SK-N-SH (cell line): ENCODE data around the gene MYO18B. TPM values are rescaled to one million over a fixed set of nuclear protein-coding genes. Genes with fewer than 3 reads are reported as not detected.

Experiments used
- CTCF ChIA-PET: fragments of 300-600, 350-600 bp; formaldehyde crosslinking; extraction: SDS; loops from one replicate; lab custom pipeline; 2021; lab: Yijun Ruan, JAX
- POLR2A ChIA-PET: fragments of 350-600 bp; sonication (Branson Sonifier 250); formaldehyde crosslinking; extraction: SDS; loops from one replicate; lab custom pipeline; 2020; ENCODE audit warnings: antibody characterized with exemption, inconsistent platforms; lab: Yijun Ruan, JAX
- DNase-seq: peaks from one replicate; pipeline ENCODE4 v3.0.0; 2012
- H2AFZ ChIP-seq: fragments of 200-600 bp; sonication (generic); 2 replicates; pipeline ENCODE4 v1.8.1; 2016; ENCODE audit warnings: antibody characterized with exemption, mild to moderate bottlenecking, low read depth
- H3F3A ChIP-seq: fragments of 200-600 bp; sonication (generic); replicated peaks from 2 replicates; pipeline ENCODE3; 2016; ENCODE audit warnings: antibody characterized with exemption, mild to moderate bottlenecking; ENCODE audit not compliant: insufficient read depth
- H3K27ac ChIP-seq, 2 experiments: fragments of 200-500 bp in 1 of 2; fragments of 200-600 bp in 1 of 2; sonication (Bioruptor generic) in 1 of 2; sonication (generic), shearing (Covaris generic) in 1 of 2; 2 replicates each; pipeline versions ENCODE4 v1.5.1 to v1.6.1; 2014 to 2016; ENCODE audit warnings: low read depth in 2 of 2, inconsistent platforms in 1 of 2, low read length in 1 of 2, mild to moderate bottlenecking in 1 of 2, mixed read lengths in 1 of 2
- H3K27me3 ChIP-seq: fragments of 200-600 bp; sonication (generic), shearing (Covaris generic); 2 replicates; pipeline ENCODE4 v1.6.1; 2016; ENCODE audit warnings: mixed run types; ENCODE audit not compliant: insufficient read depth
- H3K36me3 ChIP-seq, 2 experiments: fragments of 200-500 bp in 1 of 2; fragments of 200-600 bp in 1 of 2; sonication (Bioruptor generic) in 1 of 2; sonication (generic) in 1 of 2; replicated peaks in 1 of 2; 2 replicates each; pipeline versions ENCODE3 to v1.5.1; 2014 to 2016; ENCODE audit warnings: low read length in 1 of 2, mild to moderate bottlenecking in 1 of 2; ENCODE audit not compliant: insufficient read depth in 2 of 2, control insufficient read depth in 1 of 2
- H3K4me1 ChIP-seq, 2 experiments: fragments of 200-500 bp in 1 of 2; fragments of 200-600 bp in 1 of 2; sonication (Bioruptor generic) in 1 of 2; sonication (generic), shearing (Covaris generic) in 1 of 2; 2 replicates each; pipeline versions ENCODE4 v1.5.1 to v1.6.1; 2014 to 2016; ENCODE audit warnings: low read depth in 1 of 2, low read length in 1 of 2, mixed run types in 1 of 2; ENCODE audit not compliant: insufficient read depth in 2 of 2, control insufficient read depth in 1 of 2
- H3K4me2 ChIP-seq: fragments of 200-600 bp; sonication (generic), shearing (Covaris generic); 2 replicates; pipeline ENCODE4 v1.6.1; 2017; ENCODE audit warnings: mixed run types
- H3K4me3 ChIP-seq, 2 experiments: fragments of 200-500 bp in 1 of 2; fragments of 200-600 bp in 1 of 2; sonication (Bioruptor generic) in 1 of 2; sonication (generic), shearing (Covaris generic) in 1 of 2; 2 replicates each; pipeline versions ENCODE4 v1.5.1 to v1.8.1; 2014 to 2016; ENCODE audit warnings: low read depth in 2 of 2, inconsistent platforms in 1 of 2, low read length in 1 of 2, mild to moderate bottlenecking in 1 of 2, mixed read lengths in 1 of 2, moderate library complexity in 1 of 2
- H3K79me2 ChIP-seq: fragments of 200-600 bp; sonication (generic); 2 replicates; pipeline ENCODE4 v1.8.1; 2017; ENCODE audit warnings: mild to moderate bottlenecking; ENCODE audit not compliant: insufficient read depth
- H3K9ac ChIP-seq: fragments of 200-600 bp; sonication (generic); 2 replicates; pipeline ENCODE4 v1.6.1; 2017; ENCODE audit warnings: mixed run types
- H3K9me2 ChIP-seq: fragments of 200-600 bp; sonication (generic); 2 replicates; pipeline ENCODE4 v1.6.1; 2017; ENCODE audit warnings: mixed run types
- H3K9me3 ChIP-seq: fragments of 200-600 bp; sonication (generic); 2 replicates; pipeline ENCODE4 v1.6.1; 2017; ENCODE audit warnings: mixed run types, mild to moderate bottlenecking, moderate library complexity
- H4K20me1 ChIP-seq: fragments of 200-600 bp; sonication (generic); 2 replicates; pipeline ENCODE4 v1.6.1; 2017; ENCODE audit warnings: mild to moderate bottlenecking, mixed run types; ENCODE audit not compliant: insufficient read depth
- EP300 ChIP-seq, 2 experiments: IDR thresholded peaks; 2 replicates each; pipeline versions ENCODE4 v1.4.0 to v1.6.1; 2012; ENCODE audit warnings: borderline replicate concordance in 1 of 2, low read depth in 1 of 2, low read length in 1 of 2
- EZH2phosphoT487 ChIP-seq: fragments of 200-600 bp; sonication (generic); IDR thresholded peaks from 2 replicates; pipeline ENCODE4 v1.6.1; 2017; ENCODE audit warnings: low read depth, mixed run types, mild to moderate bottlenecking, antibody characterized with exemption, moderate library complexity, borderline replicate concordance
- FOXJ3 ChIP-seq: sonication (generic); formaldehyde crosslinking; IDR thresholded peaks from 2 replicates; pipeline ENCODE4 v1.5.1; 2020; ENCODE audit warnings: mild to moderate bottlenecking, missing genetic modification reagents
- FOXM1 ChIP-seq: IDR thresholded peaks from 2 replicates; pipeline ENCODE4 v1.4.0; 2012; ENCODE audit warnings: low read depth, mild to moderate bottlenecking
- IRF3 ChIP-seq: fragments of 150-350 bp; IDR thresholded peaks from 2 replicates; pipeline ENCODE4 v1.6.1; 2016; ENCODE audit warnings: mild to moderate bottlenecking, low read depth, low read length
- JUND ChIP-seq: IDR thresholded peaks from 2 replicates; pipeline ENCODE4 v1.4.0; 2012
- MAX ChIP-seq: IDR thresholded peaks from 2 replicates; pipeline ENCODE4 v1.4.0; 2012; ENCODE audit warnings: low read depth
- MEF2A ChIP-seq: IDR thresholded peaks from 2 replicates; pipeline ENCODE4 v1.4.0; 2012; ENCODE audit warnings: low read depth, borderline replicate concordance
- MXI1 ChIP-seq: IDR thresholded peaks from 2 replicates; pipeline ENCODE4 v1.6.1; 2012; ENCODE audit warnings: mild to moderate bottlenecking, low read depth, low read length, improper control_type of control experiment
- NFIC ChIP-seq: IDR thresholded peaks from 2 replicates; pipeline ENCODE4 v1.4.0; 2012; ENCODE audit warnings: borderline replicate concordance
- NRF1 ChIP-seq: IDR thresholded peaks from 2 replicates; pipeline ENCODE4 v1.6.1; 2012; ENCODE audit warnings: low read depth, mild to moderate bottlenecking, low read length
- RAD21 ChIP-seq: IDR thresholded peaks from 2 replicates; pipeline ENCODE4 v1.6.1; 2012; ENCODE audit warnings: mild to moderate bottlenecking, low read length
- REST ChIP-seq: IDR thresholded peaks from 2 replicates; pipeline ENCODE4 v1.6.1; 2012; ENCODE audit warnings: mild to moderate bottlenecking, low read depth, low read length, moderate library complexity
- RFX5 ChIP-seq: IDR thresholded peaks from 2 replicates; pipeline ENCODE4 v1.6.1; 2012; ENCODE audit warnings: mild to moderate bottlenecking, improper control_type of control experiment, low read length
- TCF12 ChIP-seq: IDR thresholded peaks from 2 replicates; pipeline ENCODE4 v1.4.0; 2012
- WGBS: methylation state at CpG from one replicate; pipeline ENCODE4 v1.1.6; 2017; ENCODE audit warnings: low lambda C conversion rate; 5-methylcytosine and 5-hydroxymethylcytosine counted together
- polyA plus RNA-seq, 3 experiments: library from polyadenylated mRNA; depleted of rRNA; stranded (reverse); fragments of >200 nt; gene quantifications; 2 replicates each; pipeline ENCODE4 v1.2.3, GENCODE V29; 2012
- TF ChIP-seq, protein P1 (sequence below): IDR thresholded peaks from 2 replicates; pipeline ENCODE4 v1.4.0; 2012; ENCODE audit warnings: low read depth, borderline replicate concordance
- TF ChIP-seq, protein P2 (sequence below): fragments of 150-350 bp; IDR thresholded peaks from 2 replicates; pipeline ENCODE4 v1.6.1; 2017; ENCODE audit warnings: antibody characterized with exemption, low read length, low read depth, borderline replicate concordance
- TF ChIP-seq, protein P3 (sequence below): fragments of 200-600 bp; sonication (generic); IDR thresholded peaks from 2 replicates; pipeline ENCODE4 v1.6.1; 2017; ENCODE audit warnings: antibody characterized with exemption, mild to moderate bottlenecking, moderate library complexity

The MYO18B gene
- polyA plus RNA-seq, 1 of the 3 experiments (the other 2 are of a cell fraction): 0.05 TPM

GRCh38 chr22:25840167-25840566, 98.2 kb downstream of the MYO18B start:
- Histone ChIP-seq H3K27ac (no peak overlapping the region), H3K9me2 (no peaks in the 10 kb centered on the region), H3K4me3 (no peak overlapping the region), H3F3A (no peaks in the 10 kb centered on the region), H3K36me3 (no peaks in the 10 kb centered on the region), H4K20me1 (no peaks in the 10 kb centered on the region), H3K4me1 (peaks cover 0 to 7% of the 10 kb centered on the region in 2 experiments; a peak in 1 of 4 replicates), H3K9me3 (no peaks in the 10 kb centered on the region), H3K27me3 (no peaks in the 10 kb centered on the region), H3K4me2 (no peak overlapping the region), H3K79me2 (no peaks in the 10 kb centered on the region), H2AFZ (no peak overlapping the region), H3K9ac (no peak overlapping the region)
- 28% methylated on average over 5 of the region's 5 CpGs for WGBS
- ChIA-PET POLR2A (no interaction called here), CTCF (interaction anchor here (0.6 to 1.2 kb wide), 4 partner anchors 34 to 332 kb away, joined by 3 read pairs; no protein-coding TSS in a partner anchor)
- DNase-seq: no peak
- TF ChIP-seq NRF1: no peak
- no peak for TF ChIP-seq RAD21
- no peak for TF ChIP-seq TCF12
- TF ChIP-seq, protein P1, sequence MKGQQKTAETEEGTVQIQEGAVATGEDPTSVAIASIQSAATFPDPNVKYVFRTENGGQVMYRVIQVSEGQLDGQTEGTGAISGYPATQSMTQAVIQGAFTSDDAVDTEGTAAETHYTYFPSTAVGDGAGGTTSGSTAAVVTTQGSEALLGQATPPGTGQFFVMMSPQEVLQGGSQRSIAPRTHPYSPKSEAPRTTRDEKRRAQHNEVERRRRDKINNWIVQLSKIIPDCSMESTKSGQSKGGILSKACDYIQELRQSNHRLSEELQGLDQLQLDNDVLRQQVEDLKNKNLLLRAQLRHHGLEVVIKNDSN: no peak
- no peak for TF ChIP-seq REST
- TF ChIP-seq MXI1: no peak
- TF ChIP-seq IRF3: no peak
- TF ChIP-seq EP300 (IDR thresholded peaks at IDR 0.05; ENCODE audit: borderline replicate concordance in 1 of 2, low read depth in 1 of 2, low read length in 1 of 2): no peak
- no peak for TF ChIP-seq FOXJ3 (CRISPR knock-in tag)
- TF ChIP-seq, protein P2, sequence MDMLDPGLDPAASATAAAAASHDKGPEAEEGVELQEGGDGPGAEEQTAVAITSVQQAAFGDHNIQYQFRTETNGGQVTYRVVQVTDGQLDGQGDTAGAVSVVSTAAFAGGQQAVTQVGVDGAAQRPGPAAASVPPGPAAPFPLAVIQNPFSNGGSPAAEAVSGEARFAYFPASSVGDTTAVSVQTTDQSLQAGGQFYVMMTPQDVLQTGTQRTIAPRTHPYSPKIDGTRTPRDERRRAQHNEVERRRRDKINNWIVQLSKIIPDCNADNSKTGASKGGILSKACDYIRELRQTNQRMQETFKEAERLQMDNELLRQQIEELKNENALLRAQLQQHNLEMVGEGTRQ: no peak
- no peak for TF ChIP-seq MEF2A
- no peak for TF ChIP-seq NFIC
- TF ChIP-seq, protein P3, sequence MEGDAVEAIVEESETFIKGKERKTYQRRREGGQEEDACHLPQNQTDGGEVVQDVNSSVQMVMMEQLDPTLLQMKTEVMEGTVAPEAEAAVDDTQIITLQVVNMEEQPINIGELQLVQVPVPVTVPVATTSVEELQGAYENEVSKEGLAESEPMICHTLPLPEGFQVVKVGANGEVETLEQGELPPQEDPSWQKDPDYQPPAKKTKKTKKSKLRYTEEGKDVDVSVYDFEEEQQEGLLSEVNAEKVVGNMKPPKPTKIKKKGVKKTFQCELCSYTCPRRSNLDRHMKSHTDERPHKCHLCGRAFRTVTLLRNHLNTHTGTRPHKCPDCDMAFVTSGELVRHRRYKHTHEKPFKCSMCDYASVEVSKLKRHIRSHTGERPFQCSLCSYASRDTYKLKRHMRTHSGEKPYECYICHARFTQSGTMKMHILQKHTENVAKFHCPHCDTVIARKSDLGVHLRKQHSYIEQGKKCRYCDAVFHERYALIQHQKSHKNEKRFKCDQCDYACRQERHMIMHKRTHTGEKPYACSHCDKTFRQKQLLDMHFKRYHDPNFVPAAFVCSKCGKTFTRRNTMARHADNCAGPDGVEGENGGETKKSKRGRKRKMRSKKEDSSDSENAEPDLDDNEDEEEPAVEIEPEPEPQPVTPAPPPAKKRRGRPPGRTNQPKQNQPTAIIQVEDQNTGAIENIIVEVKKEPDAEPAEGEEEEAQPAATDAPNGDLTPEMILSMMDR: no peak
- no peak for TF ChIP-seq RFX5
- TF ChIP-seq JUND: no peak
- TF ChIP-seq FOXM1: no peak
- TF ChIP-seq MAX: no peak
- no peak for TF ChIP-seq EZH2phosphoT487
